PFSK-1 (cell line): ENCODE measurements around the gene SLC22A14. TPM values are rescaled to one million over a fixed set of nuclear protein-coding genes. Genes with fewer than 3 reads are reported as not detected.

Experiments used
- FOXP2 ChIP-seq: optimal IDR thresholded peaks from 2 replicates; pipeline ENCODE3; 2011; ENCODE audit warnings: borderline replicate concordance, control low read depth, inconsistent platforms; ENCODE audit not compliant: insufficient read depth; ENCODE audit errors: extremely low read length, extremely low read depth
- POLR2AphosphoS5 ChIP-seq: IDR thresholded peaks from 2 replicates; pipeline ENCODE4 v1.6.1; 2012; ENCODE audit warnings: low read depth, mild to moderate bottlenecking, control low read depth, low read length, moderate library complexity
- SIN3A ChIP-seq: IDR thresholded peaks from 2 replicates; pipeline ENCODE4 v1.6.1; 2012; ENCODE audit warnings: mild to moderate bottlenecking, low read length, moderate library complexity, borderline replicate concordance; ENCODE audit not compliant: insufficient read depth
- TAF1 ChIP-seq: IDR thresholded peaks from 2 replicates; pipeline ENCODE4 v1.6.1; 2012; ENCODE audit warnings: low read length, control low read depth, borderline replicate concordance; ENCODE audit not compliant: insufficient read depth
- polyA plus RNA-seq: library from polyadenylated mRNA; unstranded; fragments of >200 nt; gene quantifications from one replicate; pipeline ENCODE4 v1.2.1, GENCODE V29; 2012; ENCODE audit warnings: low read depth, missing spikeins; ENCODE audit not compliant: insufficient read length
- TF ChIP-seq, protein P1 (sequence below), 2 experiments: IDR thresholded peaks; 2 replicates each; pipeline versions ENCODE4 v1.6.1 to v1.8.0; 2011 to 2012; ENCODE audit warnings: low read depth in 2 of 2, low read length in 2 of 2, control low read depth in 1 of 2, inconsistent platforms in 1 of 2, mild to moderate bottlenecking in 1 of 2, moderate library complexity in 1 of 2; ENCODE audit not compliant: insufficient read depth in 1 of 2

The SLC22A14 gene, protein sequence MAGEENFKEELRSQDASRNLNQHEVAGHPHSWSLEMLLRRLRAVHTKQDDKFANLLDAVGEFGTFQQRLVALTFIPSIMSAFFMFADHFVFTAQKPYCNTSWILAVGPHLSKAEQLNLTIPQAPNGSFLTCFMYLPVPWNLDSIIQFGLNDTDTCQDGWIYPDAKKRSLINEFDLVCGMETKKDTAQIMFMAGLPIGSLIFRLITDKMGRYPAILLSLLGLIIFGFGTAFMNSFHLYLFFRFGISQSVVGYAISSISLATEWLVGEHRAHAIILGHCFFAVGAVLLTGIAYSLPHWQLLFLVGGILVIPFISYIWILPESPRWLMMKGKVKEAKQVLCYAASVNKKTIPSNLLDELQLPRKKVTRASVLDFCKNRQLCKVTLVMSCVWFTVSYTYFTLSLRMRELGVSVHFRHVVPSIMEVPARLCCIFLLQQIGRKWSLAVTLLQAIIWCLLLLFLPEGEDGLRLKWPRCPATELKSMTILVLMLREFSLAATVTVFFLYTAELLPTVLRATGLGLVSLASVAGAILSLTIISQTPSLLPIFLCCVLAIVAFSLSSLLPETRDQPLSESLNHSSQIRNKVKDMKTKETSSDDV
- polyA plus RNA-seq, result not detected

DNA sequence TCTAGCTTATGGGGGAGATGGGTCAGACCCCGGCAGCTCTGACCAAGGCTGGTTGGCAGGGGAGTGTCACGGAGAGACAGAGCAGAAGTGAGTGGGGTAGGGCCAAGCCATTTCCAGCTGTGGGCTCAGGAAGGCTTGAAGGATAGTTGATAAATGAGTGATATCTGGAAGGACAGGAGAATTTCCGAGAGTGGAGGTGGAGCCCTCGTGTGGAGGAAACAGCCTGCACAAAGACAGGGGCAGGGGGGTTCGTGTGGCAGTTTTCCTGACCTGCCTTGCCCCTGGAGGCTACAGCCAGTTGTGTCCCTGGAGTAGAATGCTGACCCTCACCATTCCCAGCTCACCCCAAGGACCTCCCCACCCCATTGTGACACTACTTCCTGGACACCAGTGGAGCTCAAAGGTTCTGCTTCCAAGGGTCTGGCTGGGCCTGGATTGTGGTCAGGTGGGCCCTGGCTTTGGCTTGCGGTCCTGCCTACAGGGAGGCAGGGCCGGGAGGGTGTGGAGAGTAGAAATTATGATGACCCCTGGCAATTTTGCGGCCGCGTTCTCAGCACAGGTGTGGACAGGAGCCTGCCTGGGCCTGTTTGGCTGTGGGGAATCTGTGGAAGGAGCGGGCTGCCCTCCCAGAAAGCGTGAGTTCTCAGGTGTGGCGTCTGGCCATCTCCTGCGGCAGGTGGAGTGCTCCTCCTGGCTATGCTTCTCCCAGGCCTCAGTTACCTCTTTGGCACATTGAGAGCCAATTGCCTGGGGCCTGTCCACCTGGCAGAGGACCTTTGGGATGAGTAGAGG is at the start of gene SLC22A14:
Gene SLC22A14 (plus strand): TSS at position 400 of the 792 bp plus-strand sequence. CDS start 23,733 bp downstream, outside the sequence.
- no peak for TF ChIP-seq POLR2AphosphoS5

DNA sequence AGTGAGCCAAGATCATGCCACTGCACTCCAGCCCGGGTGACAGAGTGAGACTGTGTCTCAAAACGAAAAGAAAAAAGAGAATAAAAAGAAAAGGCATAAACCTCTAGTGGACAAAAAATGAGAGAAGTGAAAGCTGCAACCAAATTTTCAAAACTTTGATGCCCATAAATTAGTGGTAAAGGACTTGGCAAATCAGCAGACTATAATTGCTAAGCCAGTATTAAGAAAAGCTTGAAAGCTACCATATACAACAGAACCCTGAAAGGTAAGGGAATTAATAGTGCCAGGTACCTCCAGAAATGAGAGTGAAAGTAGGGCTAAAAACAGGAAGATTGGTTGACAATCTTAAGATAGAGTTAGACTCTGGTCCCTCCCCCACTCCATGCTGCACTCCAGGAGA is 49.4 kb upstream of the SLC22A14 start:
- TF ChIP-seq FOXP2 (no peak), TAF1 (no peak), SIN3A (no peak)

DNA sequence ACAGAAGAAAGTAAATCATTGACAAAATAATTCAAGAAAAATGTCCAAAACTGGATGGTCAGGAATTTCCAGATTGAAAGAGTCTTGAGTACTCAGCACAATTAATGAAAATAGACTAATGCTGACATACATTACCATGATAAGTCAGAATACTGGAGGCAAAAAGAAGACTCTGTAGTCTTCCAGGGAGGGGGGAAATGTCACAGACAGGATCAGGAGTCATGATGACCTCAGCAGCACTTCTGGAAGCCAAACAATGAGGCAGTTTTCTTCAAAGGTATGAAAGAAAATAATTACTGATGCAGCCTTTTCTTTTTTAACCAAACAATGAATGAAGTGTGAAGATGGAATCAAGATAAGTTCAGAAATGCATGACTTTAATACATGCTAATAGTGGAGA is 46.6 kb upstream of the SLC22A14 start:
- no peak for TF ChIP-seq TAF1
- no peak for TF ChIP-seq POLR2AphosphoS5
- TF ChIP-seq FOXP2, result no peak
- TF ChIP-seq, protein P1, sequence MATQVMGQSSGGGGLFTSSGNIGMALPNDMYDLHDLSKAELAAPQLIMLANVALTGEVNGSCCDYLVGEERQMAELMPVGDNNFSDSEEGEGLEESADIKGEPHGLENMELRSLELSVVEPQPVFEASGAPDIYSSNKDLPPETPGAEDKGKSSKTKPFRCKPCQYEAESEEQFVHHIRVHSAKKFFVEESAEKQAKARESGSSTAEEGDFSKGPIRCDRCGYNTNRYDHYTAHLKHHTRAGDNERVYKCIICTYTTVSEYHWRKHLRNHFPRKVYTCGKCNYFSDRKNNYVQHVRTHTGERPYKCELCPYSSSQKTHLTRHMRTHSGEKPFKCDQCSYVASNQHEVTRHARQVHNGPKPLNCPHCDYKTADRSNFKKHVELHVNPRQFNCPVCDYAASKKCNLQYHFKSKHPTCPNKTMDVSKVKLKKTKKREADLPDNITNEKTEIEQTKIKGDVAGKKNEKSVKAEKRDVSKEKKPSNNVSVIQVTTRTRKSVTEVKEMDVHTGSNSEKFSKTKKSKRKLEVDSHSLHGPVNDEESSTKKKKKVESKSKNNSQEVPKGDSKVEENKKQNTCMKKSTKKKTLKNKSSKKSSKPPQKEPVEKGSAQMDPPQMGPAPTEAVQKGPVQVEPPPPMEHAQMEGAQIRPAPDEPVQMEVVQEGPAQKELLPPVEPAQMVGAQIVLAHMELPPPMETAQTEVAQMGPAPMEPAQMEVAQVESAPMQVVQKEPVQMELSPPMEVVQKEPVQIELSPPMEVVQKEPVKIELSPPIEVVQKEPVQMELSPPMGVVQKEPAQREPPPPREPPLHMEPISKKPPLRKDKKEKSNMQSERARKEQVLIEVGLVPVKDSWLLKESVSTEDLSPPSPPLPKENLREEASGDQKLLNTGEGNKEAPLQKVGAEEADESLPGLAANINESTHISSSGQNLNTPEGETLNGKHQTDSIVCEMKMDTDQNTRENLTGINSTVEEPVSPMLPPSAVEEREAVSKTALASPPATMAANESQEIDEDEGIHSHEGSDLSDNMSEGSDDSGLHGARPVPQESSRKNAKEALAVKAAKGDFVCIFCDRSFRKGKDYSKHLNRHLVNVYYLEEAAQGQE (IDR thresholded peaks at IDR 0.05; ENCODE audit: insufficient read depth in 1 of 2, low read depth in 2 of 2, low read length in 2 of 2), result no peak
- no peak for TF ChIP-seq SIN3A

DNA sequence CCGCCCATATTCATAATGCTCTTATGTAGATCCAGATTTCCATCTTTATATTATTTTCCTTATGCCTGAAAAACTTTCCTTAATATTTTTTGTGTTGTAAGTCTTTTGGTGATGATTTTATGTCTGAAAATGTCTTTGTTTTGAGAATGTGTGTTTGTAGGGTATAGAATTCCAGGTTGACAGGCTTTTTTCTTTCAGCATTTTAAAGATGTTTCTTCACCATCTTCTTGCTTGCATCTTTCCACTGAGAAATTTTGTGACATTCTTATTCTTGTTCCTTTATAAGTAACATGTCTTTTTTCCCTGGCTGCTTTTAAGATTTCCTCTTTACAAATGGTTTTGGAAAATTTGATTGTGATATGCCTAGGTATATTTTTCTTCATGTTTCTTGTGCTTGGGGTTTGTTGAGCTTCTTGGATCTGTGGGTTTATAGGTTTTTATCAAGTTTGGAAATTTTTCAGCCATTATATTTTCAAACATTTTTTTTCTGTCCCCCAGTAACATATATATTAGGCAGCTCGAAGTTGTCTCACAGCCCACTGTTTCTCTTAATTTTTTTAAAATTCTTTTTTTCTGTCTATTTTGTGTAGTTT is 43.6 kb upstream of the SLC22A14 start:
- TF ChIP-seq FOXP2 (no peak), POLR2AphosphoS5 (no peak), TAF1 (no peak), SIN3A (no peak)
- TF ChIP-seq, protein P1 (IDR thresholded peaks at IDR 0.05; ENCODE audit: insufficient read depth in 1 of 2, low read depth in 2 of 2, low read length in 2 of 2), result no peak

DNA sequence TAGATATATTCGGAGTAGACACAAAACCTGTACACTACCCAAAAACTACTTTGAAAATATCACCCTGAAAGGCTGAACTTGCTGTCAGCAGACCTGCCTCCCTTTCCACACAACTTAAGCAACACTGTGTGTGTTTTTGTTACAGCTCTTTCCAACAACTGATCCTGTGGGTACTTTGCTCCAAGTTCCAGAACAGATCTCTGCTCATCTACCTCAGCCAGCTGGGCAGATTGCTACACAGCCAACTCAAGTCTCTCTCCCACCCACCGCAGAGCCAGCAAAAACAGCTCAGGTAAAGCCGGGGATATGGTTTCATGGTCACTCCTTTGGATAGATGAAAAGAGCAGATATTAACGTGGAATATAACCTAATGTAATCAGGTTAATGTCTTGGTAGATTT is 36.2 kb upstream of the SLC22A14 start:
- no peak for TF ChIP-seq FOXP2
- TF ChIP-seq TAF1, result no peak
- TF ChIP-seq SIN3A, result no peak
- TF ChIP-seq, protein P1 (IDR thresholded peaks at IDR 0.05; ENCODE audit: insufficient read depth in 1 of 2, low read depth in 2 of 2, low read length in 2 of 2), result no peak
